Forelimb muscle (tissue), 1 donor: ENCODE data around the gene RETREG2. TPM values are rescaled to one million over a fixed set of nuclear protein-coding genes. Genes with fewer than 3 reads are reported as not detected.
"Not testable (repeated sequence)": the region's sequence is repeated elsewhere in the genome, so short reads cannot be mapped to it uniquely, and the experiment has no call there.

Source experiments
- DNase-seq: peaks from one replicate; pipeline ENCODE4 v3.0.0-alpha.2; 2013; ENCODE audit warnings: low read depth
- polyA plus RNA-seq: library from polyadenylated mRNA; unstranded; fragments of 120-200 nt; gene quantifications from one replicate; pipeline ENCODE4 v1.2.1, GENCODE V29; 2013; ENCODE audit not compliant: insufficient read length

RETREG2 gene
- polyA plus RNA-seq, 1 donor: 39.8 TPM

DNA sequence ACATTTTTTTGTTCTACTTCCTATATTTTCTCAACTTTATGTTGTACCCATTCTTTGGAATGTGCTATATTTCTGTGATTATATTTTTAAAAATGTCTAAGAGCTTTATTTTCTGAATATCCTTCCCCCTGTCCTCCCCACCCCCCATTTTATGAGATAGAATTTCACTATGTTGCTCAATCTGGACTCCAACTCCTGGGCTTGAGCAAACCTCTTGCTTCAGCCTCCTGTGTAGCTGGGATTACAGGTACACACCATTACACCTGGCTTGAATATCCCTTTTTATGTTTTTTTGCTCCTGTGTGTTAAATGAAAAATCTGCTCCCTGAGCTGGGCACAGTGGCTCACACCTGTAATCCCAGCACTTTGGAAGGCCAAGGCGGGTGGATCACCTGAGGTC is 19.3 kb downstream of the RETREG2 start:
- no peak for DNase-seq

DNA sequence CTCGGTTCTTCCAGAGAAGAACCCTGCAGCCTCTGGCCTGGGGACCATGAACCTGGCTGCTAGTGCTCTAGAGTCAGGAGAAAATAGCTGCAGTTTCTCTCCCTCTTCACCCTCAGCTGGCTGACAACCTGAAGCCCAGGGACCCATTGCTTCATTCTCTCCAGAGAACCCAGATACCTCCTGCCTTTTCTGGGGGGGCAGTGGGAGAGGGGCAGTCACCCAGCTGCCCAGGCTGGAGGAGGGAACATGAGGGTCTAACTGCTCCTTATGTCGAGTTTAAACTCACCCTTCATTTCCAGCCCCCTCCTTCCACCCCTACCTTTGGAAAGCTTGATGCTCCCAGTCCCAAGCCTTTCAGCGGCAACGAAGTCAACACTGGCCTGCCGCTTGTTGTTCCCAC is 20.9 kb downstream of the RETREG2 start:
- no peak for DNase-seq

DNA sequence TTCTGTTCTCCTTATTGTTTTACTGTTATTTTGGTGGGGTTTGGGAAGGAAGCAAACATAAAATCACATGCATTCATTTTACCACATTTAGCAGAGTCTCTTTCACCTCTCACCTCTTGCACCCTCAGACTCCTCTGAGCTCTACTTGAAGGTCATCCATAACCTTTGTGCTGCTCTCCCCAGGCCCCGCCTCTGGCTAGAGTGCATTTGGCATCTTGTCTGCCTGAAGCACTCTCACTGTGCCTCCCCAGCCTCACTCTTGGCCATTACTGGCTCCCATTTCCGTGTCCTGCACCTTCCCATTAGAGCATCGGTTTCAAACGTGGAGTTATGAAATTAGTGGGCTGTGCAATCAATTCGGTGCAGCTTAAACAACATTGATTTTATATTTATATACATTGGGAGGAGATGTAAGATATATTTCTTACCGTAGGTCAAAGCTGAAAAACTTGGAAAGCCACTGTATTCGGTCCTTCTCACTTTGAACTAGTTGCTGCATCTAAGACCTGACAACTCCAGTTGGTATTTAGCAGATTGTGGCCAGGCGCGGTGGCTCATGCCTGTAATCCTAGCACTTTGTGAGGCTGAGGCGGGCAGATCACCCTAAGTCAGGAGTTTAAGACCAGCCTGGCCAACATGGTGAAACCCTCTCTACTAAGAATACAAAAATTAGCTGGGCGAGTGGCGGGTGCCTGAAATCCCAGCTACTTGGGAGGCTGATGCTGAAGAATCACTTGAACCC is 21.6 kb downstream of the RETREG2 start:
- no peak for DNase-seq

DNA sequence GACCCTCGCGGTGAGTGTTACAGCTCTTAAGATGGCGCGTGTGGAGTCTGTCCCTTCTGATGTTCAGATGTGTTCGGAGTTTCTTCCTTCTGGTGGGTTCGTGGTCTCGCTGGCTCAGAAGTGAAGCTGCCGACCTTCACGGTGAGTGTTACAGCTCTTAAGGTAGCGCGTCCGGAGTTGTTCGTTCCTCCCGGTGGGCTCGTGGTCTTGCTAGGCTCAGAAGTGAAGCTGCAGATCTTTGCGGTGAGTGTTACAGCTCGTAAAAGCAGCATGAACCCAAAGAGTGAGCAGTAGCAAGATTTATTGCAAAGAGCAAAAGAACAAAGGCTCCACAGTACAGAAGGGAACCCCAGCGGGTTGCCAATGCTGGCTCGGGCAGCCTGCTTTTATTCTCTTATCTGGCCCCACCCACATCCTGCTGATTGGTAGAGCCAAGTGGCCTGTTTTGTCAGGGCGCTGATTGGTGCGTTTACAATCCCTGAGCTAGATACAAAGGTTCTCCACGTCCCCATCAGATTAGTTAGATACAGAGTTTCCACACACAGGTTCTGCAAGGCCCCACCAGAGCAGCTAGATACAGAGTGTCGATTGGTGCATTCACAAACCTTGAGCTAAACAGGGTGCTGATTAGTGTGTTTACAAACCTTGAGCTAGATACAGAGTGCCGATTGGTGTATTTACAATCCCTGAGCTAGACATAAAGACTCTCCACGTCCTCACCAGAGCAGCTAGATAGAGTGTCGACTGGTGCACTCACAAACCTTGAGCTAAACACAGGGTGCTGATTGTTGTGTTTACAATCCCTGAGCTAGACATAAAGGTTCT is 22.6 kb downstream of the RETREG2 start:
- not testable (repeated sequence) for DNase-seq

DNA sequence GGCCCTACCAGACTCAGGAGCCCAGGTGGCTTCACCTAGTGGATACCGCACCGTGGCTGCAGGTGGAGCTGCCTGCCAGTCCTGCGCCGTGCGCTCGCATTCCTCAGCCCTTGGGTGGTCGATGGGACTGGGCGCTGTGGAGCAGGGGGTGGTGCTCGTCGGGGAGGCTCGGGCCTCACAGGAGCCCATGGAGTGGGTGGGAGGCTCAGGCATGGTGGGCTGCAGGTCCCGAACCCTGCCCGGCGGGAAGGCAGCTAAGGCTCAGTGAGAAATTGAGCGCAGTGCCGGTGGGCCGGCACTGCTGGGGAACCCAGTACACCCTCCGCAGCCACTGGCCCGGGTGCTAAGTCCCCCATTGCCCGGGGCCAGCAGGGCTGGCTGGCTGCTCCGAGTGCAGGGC is 23.3 kb downstream of the RETREG2 start:
- not testable (repeated sequence) for DNase-seq

DNA sequence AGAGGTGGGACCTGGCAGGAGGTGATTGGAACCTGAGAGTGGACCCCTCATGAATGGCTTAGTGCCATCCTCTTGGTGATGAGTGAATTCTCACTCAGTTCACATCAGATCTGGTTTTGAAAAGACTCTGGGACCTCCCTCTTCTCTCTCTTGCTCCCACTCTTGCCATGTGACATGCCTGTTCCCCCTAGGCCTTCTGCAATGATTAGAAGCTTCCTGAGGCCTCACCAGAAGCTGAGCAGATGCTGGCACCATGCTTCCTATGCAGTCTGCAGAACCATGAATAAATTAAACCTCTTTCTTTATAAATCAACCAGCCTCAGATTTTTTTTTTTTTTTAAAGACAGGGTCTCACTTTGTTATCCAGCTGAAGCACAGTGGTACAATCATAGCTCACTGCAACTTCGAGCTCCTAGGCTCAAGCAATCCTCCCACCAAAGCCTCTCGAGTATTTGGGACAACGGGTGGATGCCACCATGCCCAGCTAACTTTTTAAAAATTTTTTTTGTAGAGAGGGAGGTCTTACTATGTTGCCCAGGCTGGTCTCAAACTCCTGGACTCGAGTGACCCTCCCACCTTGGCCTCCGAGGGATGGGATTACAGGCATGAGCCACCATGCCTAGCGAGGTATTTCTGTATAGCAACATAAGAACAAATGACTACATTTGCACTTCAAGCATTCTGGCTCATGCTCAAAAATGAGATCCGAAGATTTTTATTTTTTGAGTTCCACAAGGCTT is 26.5 kb downstream of the RETREG2 start:
- no peak for DNase-seq

DNA sequence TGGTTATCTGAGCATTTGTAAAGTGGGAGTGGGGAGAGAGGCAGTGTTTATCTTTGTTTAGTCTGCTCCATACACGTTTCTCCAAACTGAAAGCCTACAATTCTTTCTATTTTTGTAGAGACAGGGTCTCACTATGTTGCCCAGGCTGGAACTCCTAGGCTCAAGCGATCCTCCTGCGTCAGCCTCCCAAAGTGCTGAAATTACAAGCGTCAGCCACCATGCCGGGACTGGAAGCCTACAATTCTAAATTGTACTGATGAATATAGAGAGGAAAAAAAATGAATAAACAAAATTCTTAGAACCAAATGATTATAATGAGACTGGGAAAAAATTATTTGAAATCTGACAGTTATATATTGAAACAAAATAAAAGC is 27.1 kb downstream of the RETREG2 start:
- no peak for DNase-seq

DNA sequence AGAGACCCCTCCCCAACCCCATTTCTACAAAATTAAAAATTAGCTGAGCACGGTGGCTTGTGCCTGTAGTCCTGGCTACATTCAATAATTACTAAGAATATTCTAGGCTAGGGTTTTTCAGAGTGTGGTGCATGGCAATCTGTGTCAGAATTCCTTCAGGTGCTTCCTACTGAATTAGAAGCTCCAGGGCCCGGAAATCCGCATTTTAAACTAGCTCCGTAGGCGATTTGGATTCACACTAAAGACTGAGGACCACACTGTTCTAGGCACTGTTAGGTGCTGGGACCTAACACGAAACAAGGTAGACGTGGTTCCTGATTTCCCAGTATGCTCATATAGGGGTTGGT is 27.9 kb downstream of the RETREG2 start:
- DNase-seq: no peak

DNA sequence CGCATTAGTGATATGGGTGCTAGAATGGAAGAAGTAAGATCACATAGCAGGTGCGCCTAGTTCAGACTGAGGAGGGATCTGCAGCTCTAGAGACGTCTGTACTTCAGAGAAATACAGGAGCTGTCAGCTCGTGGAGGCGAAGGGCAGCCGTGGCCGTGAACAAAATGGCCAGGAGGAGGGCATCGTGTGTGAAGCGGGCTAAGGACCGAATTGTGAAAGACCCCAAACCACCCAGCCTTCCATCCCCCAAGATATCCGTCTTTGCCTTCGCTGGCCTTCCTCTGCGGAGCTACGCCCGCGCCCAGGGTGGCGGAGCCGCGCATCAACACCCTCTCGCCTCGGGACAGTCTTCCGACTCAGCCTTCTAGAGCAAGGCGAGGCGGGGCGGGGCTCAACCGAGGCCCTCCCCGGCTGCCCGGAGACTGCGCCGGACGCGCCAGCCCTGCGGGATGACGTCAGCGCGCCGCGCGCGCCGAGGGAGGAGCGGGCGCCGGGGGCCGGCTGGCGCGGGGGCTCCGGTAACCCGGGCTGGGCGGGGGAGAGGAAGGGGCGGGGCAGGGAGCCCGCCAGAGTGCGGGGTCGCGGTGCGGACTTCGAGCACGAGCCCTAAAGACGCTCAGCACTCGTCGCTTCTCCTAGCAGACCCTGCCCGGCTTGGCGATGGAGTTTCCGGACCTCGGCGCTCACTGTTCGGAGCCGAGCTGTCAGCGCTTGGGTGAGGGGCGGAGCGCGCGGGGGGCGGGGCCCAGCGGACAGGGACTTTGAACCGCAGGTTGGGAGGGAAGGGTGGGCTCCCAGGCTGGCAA is 28.5 kb downstream of the RETREG2 start, which contains the start of gene ZFAND2B:
Gene ZFAND2B, plus strand, starts transcription at position 455 of the 806 bp plus-strand sequence. Its CDS starts 206 bp downstream, at position 661.
- DNase-seq: peak; percentile 88

DNA sequence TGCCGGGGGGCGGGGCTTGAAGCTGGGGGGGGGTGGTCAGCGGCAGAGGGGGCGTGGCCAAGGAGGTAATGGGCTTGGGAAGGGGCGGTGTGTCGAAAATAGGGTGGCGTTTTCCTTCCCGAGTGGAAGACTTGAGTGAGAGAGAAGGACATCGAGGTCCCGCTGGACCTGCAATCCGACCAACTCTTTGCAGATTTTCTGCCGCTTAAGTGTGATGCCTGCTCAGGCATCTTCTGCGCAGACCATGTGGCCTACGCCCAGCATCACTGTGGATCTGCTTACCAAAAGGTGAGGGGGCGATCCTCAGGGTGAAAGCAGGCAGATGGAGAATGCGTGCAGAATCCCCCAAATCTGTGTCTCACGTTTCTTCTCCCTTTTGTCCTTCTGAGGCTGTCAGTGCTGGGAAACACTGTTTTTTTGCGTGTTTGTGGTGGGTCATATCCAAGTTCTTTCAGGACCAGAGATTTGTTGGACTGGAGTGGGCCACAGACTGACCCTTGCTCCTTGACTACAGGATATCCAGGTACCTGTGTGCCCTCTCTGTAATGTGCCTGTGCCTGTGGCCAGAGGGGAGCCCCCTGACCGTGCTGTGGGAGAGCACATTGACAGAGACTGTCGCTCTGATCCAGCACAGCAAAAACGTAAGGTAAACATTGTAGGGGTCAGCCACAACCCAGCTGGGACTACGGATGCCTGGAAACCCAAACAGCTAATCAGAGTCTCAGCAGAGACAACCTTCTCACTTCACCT is 29.2 kb downstream of the RETREG2 start:
- DNase-seq: no peak

DNA sequence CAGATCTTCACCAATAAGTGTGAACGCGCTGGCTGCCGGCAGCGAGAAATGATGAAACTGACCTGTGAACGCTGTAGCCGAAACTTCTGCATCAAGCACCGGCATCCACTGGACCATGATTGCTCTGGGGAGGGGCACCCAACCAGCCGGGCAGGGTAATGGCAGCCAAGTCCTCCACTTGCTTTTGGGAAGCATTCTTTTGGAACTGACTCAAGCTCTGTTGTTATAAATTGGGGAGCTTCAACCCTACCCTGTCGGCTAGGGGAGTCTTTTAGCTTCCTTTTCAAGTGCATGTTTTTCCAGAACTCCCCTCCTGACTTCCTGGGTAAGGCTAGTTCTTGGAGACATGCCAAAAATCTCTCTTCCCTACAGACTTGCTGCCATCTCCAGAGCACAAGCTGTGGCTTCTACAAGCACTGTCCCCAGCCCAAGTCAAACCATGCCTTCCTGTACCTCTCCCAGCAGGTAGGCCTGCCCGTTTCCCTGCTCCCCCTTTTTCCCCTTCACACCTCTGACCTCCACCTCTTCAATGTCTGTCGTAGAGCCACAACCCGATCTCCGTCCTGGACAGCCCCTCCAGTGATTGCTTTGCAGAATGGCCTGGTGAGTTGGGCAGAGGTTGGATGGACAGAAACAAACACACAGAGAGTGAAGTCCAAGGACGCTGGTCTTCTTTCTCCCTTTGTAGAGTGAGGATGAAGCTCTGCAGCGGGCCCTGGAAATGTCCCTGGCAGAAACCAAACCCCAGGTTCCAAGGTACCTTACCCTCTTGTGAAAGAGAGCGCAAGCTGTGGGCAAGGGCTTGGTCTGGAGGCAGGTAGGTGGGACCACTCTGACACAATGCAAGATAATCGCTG is 30.0 kb downstream of the RETREG2 start:
- DNase-seq: no peak

DNA sequence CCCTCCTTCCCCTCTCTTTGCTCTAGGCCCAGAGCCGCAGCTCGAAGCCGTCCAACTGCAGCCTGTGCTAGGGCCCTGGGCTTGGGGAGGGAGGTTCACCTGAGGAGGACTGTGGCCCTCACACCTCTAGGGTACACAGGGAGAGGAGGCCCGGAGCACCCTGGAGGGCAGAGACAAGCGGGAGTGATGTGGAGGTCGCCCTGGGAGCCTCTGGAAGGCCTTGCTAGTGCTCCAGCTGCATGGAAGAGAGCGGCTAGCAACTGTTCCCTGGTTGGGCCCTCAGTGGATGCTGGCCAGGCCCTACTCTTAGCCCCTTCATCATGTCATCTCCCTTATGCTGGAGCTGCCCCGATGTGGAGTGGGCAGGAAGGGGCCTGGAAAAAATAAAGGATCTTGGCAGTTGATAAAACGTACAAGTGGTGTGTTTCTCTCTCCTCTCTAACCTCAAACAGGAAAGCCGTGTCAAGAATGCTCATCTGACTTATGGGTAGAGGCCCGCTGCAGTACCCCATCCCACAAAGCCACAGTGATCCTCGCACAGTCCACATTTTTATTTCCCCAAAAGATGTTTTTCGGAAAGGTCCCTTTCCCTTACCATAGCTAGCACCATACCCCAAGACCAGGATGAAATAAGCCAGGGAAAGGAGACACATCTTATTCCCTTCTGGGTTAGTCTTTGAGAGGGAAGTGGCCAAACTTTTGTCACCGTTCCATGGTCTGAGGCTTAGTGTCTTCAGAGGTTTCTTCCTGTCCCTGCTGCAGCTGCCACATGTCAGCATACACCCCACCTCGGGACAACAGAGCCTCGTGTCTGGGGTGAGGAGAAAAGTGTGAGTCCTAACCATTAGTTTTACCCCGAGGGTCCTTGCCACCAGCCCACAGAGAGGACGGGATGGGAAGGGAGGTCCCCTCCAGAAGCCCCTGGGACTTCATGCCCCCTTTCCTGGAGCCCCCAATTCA is 31.4 kb downstream of the RETREG2 start:
- no peak for DNase-seq

DNA sequence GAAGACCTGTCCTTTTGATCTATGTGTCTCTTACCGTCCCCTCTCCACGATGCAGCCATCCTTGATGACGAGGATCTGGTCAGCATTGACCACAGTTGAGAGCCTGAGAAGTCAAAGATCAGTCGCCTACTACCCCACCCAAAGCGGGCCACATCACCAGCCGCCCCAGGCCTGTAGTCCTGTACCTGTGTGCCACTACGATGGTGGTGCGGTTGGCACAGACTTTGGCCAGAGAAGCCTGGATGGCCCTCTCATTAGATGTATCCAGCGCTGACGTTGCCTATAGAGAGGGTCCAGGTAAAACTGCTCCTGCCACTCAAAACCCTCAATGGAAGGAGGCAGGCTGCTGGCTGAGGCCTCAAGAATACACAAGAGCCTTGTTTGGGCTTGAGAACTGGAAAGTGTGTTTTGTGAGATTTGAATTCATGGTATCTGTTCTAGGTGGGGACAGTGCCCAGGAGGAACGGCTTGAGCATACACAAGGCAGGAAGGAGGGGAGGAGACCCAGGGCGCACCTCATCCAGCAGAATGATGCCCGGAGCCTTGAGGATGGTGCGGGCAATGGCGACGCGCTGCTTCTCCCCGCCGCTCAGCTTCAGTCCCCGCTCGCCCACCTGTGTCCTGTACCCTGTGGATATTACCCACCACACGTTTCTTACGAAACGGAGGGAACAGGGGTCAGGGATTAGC is 32.3 kb downstream of the RETREG2 start:
- DNase-seq: no peak

DNA sequence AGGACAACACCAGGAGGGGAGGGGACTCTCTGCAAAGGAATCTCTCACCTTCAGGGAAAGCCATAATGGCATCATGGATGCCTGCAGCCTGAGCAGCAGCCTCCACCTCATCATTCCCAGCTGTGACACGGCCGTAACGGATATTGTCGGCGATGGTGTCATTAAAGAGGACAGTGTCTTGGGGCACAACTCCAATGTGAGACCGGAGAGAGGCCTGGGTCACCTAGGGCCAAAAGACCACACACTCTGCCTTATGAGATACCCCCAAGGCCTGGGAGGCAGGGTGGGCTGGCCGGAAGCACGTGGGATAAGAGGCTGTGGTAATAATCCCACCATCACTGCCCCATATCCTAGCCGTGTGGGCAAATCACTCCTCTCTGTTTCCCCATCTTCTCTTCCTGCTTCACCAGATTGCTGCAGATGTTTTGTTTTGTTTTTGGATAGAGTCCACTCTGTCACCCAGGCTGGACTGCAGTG is 32.8 kb downstream of the RETREG2 start:
- no peak for DNase-seq

DNA sequence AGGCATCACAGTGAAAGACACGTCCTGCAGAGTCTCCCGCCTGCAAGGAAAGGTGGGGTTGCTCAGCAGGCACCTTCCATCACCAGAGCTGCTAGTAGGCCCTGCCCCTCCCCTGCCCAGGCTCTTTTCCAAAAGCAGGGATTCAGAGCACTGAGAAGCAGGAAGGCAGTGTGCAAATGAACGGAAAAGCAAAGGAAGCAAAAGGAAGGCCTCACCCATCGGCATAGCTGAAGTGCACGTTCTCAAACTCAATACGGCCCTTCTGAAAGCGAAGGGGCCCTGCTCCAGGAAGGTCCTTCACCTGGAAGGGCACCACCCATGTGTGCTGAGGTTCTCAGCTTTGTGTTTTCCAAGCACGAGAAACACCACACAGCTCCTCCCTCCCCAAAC is 34.9 kb downstream of the RETREG2 start:
- DNase-seq: no peak

DNA sequence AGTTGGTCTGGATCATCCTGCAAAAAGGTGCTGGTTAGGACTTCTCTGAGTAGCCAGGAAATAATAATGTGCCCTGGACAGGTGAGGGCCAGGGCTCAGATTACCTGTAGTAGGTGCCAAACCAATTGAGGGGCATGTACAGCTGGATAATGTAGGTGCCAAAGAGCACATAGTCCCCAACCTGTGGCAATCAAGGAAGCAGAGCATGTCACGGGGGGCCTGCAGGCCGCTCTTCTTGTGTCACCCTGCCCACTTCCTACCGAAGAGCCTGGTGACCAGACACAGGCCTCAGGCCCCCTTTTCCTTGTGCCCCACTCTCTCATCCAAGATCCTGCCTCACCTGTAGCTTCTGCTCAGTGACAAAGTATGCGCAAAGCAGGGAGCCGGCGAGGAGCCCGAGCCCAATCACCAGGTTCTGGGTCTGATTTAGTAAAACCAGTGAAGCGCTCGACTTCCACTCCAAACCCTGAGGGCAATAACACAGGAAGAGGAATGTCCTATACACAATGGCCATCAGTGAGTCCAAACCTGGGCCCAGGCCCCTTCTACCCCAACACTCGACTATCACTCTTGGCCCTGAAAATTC is 35.5 kb downstream of the RETREG2 start:
- no peak for DNase-seq

DNA sequence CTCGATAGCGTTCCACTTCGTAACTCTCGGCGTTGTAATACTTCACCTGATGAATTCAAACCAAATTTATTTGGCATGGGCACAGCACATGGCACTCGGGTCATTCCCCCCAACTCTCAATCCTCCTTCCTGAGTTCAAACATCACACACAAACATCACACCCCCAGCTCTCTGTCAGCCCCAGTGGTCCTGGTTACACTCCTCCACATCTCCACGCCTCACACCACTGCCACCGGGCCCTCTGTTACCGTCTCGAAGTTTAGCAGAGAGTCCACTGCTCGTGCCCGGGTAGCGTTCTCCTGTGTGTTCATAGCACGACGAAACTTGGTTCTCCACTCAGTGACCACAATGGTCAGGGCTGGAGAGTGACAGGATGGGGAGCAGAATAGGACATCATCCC is 36.1 kb downstream of the RETREG2 start:
- DNase-seq: no peak

DNA sequence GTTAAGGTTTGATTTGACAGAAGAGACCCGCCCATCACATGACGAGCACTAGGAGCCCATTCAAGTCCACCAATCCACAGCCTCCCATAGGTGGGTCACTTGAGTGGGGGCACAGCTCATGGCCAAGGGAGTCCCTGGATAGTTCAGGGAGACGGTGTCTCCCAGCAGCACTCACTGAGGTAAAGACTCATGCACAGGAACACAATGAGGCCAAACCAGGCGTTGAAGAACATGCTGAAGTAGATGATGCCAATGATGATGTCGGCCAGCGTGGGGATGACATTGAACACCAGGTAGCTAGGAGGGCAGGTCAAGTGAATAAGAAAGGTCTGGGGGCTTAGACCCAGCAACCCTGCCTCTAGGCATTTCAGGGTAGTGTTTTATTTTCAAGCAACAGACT is 36.7 kb downstream of the RETREG2 start:
- no peak for DNase-seq
